Heart right ventricle (tissue), 16 donors: Measurements from ENCODE around the gene TBC1D14. TPM values are rescaled to one million over a fixed set of nuclear protein-coding genes. Genes with fewer than 3 reads are reported as not detected.

ENCODE experiments used
- ATAC-seq, 8 donors: fragments of 200-7000 bp; cut with Tn5 transposase; one replicate each; pipeline ENCODE4 v1.9.1; 2020; ENCODE audit warnings: mild to moderate bottlenecking in 8 of 8, moderate library complexity in 8 of 8, moderate number of reproducible peaks in 1 of 8
- DNase-seq, 2 donors: peaks; one replicate each; pipeline ENCODE4 v3.0.0-alpha.2; 2020
- H3K27ac ChIP-seq, 10 donors: fragments of 200-600 bp; sonication (generic) in 2 of 10; one replicate each; pipeline versions ENCODE4 v1.5.0 to v1.8.0; 2020 to 2022; ENCODE audit warnings: mild to moderate bottlenecking in 3 of 10
- H3K27me3 ChIP-seq, 7 donors: fragments of 200-600 bp; one replicate each; pipeline ENCODE4 v1.8.0; 2021 to 2022; ENCODE audit warnings: mild to moderate bottlenecking in 2 of 7
- H3K36me3 ChIP-seq, 9 donors: fragments of 200-600 bp; sonication (generic) in 1 of 9; one replicate each; pipeline versions ENCODE4 v1.5.0 to v1.8.0; 2020 to 2022; ENCODE audit warnings: mild to moderate bottlenecking in 2 of 9
- H3K4me1 ChIP-seq, 9 donors: fragments of 200-600 bp; sonication (generic) in 1 of 9; one replicate each; pipeline versions ENCODE4 v1.5.0 to v1.8.0; 2020 to 2022; ENCODE audit warnings: mild to moderate bottlenecking in 4 of 9
- H3K4me3 ChIP-seq, 10 donors: fragments of 200-600 bp; sonication (generic) in 2 of 10; one replicate each; pipeline versions ENCODE4 v1.5.0 to v1.8.0; 2020 to 2022; ENCODE audit warnings: mild to moderate bottlenecking in 7 of 10, moderate library complexity in 2 of 10
- H3K9me3 ChIP-seq, 11 donors: fragments of 200-600 bp in 10 of 11; sonication (generic) in 2 of 11; one replicate each; pipeline versions ENCODE4 v1.5.0 to v1.8.0; 2013 to 2022; ENCODE audit warnings: mild to moderate bottlenecking in 2 of 11, control low read depth in 1 of 11, moderate library complexity in 1 of 11
- WGBS, 2 donors: extraction: QIAGEN DNeasy Blood & Tissue Kit; methylation state at CpG; one replicate each; pipeline ENCODE4 v1.1.7; 2013; ENCODE audit warnings: inconsistent platforms in 1 of 2; 5-methylcytosine and 5-hydroxymethylcytosine counted together
- intact Hi-C, 10 donors: fragments of 100-400 bp; cut with DNase I; formaldehyde crosslinking; loops; one replicate each; pipeline versions ENCODE4 v1.11.1 to v1.14.2; 2022
- polyA plus RNA-seq, 2 donors: library from polyadenylated mRNA; stranded (reverse); fragments of 200-250 nt; gene quantifications; one replicate each; pipeline ENCODE4 v1.2.3, GENCODE V29; 2013
- total RNA-seq, 10 donors: library from RNA; stranded (reverse); fragmentation: NEBNext Ultra II Directional in 3 of 10; extraction: Animal tissue kit (Norgen Biotek cat#: 25700) in 3 of 10; gene quantifications; one replicate each; pipeline versions ENCODE4 v1.2.1 to v1.2.4, GENCODE V29; 2021 to 2023
- TF ChIP-seq, protein P1 (sequence below), 9 donors: fragments of 200-600 bp; sonication (generic) in 2 of 9; IDR thresholded peaks; one replicate each; pipeline versions ENCODE4 v1.5.0 to v1.8.0; 2021 to 2022; ENCODE audit warnings: antibody characterized with exemption in 9 of 9, mild to moderate bottlenecking in 5 of 9, moderate library complexity in 1 of 9
- donor health status: Arrhythmogenic right ventricular cardiomyopathy.
- donor health status: ischemic (EF 13 %, LVEDD 7.1; RV severe dilation, severe dysfunction).
- donor health status: healthy with polysubstance abuse.
- donor health status: DM: no; HTN: yes; CAD: no.
- donor health status: DM: no; HTN: no; CAD: no.
- donor health status: ischemic (EF 25% LVEDD 6.9; RV normal size, moderate dysfunction).
- donor health status: ischemic (EF 25% LVEDD 5.7; RV mildly dilated, moderate dysfunction).
- donor health status: healthy.
- donor health status: DM: yes; HTN: yes; CAD: no.
- donor health status: Ischemic cardiomyopathy.
- donor health status: ischemic (EF 35%, LVEDD 5.7; RV mildly dilated, moderate dysfunction).
- donor health status: nonischemic (EF 11% LVEDD 7.7; RV severe dilation, severe dysfunction).
- donor health status: DM: yes; HTN: yes; CAD: no.
- donor health status: PGD.
- donor health status: ischemic (EF 29% LVEDD 5.4; RV normal size, mild dysfunction).
- donor health status: nonischemic (EF 23%, LVEDD 6.1; RV moderate dilation, normal function).

Gene TBC1D14
- total and polyA plus RNA-seq, 12 donors = 10.5 to 43.7 (median 32.6) TPM

GRCh38 chr4:7026107-7026506 is 116.5 kb downstream of the TBC1D14 start:
- H3K27ac ChIP-seq = no peak overlapping the region
- ATAC-seq = no peak
- no peaks in the 10 kb centered on the region for H3K27me3 ChIP-seq
- H3K9me3 ChIP-seq = no peaks in the 10 kb centered on the region
- TF ChIP-seq, protein P1, sequence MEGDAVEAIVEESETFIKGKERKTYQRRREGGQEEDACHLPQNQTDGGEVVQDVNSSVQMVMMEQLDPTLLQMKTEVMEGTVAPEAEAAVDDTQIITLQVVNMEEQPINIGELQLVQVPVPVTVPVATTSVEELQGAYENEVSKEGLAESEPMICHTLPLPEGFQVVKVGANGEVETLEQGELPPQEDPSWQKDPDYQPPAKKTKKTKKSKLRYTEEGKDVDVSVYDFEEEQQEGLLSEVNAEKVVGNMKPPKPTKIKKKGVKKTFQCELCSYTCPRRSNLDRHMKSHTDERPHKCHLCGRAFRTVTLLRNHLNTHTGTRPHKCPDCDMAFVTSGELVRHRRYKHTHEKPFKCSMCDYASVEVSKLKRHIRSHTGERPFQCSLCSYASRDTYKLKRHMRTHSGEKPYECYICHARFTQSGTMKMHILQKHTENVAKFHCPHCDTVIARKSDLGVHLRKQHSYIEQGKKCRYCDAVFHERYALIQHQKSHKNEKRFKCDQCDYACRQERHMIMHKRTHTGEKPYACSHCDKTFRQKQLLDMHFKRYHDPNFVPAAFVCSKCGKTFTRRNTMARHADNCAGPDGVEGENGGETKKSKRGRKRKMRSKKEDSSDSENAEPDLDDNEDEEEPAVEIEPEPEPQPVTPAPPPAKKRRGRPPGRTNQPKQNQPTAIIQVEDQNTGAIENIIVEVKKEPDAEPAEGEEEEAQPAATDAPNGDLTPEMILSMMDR (IDR thresholded peaks at IDR 0.05) = no peak
- no peak for DNase-seq
- H3K4me3 ChIP-seq = no peak overlapping the region
- H3K36me3 ChIP-seq = peaks cover 0 to 97% (median 38%) of the 10 kb centered on the region in 9 donors
- WGBS, 2 donors = 96 to 97% methylated on average over 9 of the region's 9 CpGs
- no peaks in the 10 kb centered on the region for H3K4me1 ChIP-seq
- intact Hi-C loops = no loop called here

DNA sequence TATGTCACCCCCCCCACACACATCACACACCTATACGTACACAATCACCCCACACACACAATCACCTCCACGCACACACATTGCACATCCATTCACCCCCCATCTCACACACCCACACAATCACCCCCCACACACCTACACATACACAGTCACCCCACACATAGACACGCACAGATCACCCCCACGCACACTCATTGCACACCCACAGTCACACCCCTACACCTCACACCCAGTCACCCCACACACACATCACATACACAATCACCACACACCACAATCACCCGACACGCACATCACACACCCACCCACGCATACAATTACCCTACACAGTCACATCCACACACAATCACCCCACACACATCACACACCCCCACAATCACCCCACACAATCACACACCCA is 117.7 kb downstream of the TBC1D14 start:
- intact Hi-C loops = no loop called here
- TF ChIP-seq, protein P1 (IDR thresholded peaks at IDR 0.05) = no peak
- no peaks in the 10 kb centered on the region for H3K27me3 ChIP-seq
- ATAC-seq (no peak), DNase-seq (no peak)
- H3K27ac ChIP-seq = no peak overlapping the region
- no peaks in the 10 kb centered on the region for H3K4me1 ChIP-seq
- no peak overlapping the region for H3K4me3 ChIP-seq
- peaks cover 0 to 97% (median 33%) of the 10 kb centered on the region in 9 donors for H3K36me3 ChIP-seq
- H3K9me3 ChIP-seq = no peaks in the 10 kb centered on the region
- WGBS, 2 donors = 98% methylated on average over 7 of the region's 7 CpGs

DNA sequence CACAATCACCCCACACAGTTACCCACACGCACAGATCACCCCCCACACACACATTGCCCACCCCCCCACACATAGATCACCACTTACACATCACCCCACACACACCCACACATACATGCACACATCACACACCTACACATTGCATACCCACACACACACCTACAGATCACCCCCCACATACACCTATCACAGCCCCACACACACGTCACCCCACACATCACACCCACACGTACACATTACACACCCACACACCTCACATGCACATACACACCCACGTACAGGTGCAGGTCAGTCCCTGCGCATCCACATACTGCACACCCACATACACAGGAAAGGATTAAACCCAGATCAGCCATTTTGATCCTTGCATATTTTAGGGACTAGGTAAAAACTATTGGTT is 118.3 kb downstream of the TBC1D14 start:
- H3K27me3 ChIP-seq = no peaks in the 10 kb centered on the region
- ATAC-seq (no peak), DNase-seq (no peak)
- H3K27ac ChIP-seq = no peak overlapping the region
- 96 to 97% methylated on average over 5 of the region's 5 CpGs for WGBS, 2 donors
- TF ChIP-seq, protein P1 (IDR thresholded peaks at IDR 0.05) = no peak
- peaks cover 0 to 97% (median 28%) of the 10 kb centered on the region in 9 donors for H3K36me3 ChIP-seq
- H3K4me3 ChIP-seq = no peak overlapping the region
- intact Hi-C loops = no loop called here
- no peaks in the 10 kb centered on the region for H3K4me1 ChIP-seq
- H3K9me3 ChIP-seq = no peaks in the 10 kb centered on the region

DNA sequence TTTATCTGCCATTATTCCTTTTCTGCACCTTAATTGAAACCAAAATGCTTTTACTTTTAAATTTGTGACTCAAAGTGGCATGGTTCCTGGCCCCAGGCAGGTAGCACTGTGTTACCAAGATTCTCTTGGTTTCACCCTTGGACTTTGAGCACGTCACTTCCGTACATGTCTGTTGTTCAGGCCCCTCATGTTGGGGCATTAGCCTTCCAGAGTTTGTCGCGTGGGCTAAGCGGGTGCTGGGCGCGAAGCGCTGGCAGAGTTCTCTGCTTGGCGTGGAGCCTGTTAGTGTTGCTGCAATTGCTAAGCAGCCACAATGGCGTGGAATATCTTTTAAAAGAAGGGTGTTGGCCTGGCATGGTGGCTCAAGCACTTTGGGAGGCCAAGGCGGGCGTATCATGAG is 119.6 kb downstream of the TBC1D14 start:
- intact Hi-C loops = no loop called here
- H3K27ac ChIP-seq = no peak overlapping the region
- no peak overlapping the region for H3K4me3 ChIP-seq
- TF ChIP-seq, protein P1 (IDR thresholded peaks at IDR 0.05) = no peak
- ATAC-seq = no peak
- H3K4me1 ChIP-seq = no peaks in the 10 kb centered on the region
- H3K9me3 ChIP-seq = no peaks in the 10 kb centered on the region
- peaks cover 0 to 88% (median 25%) of the 10 kb centered on the region in 9 donors for H3K36me3 ChIP-seq
- no peak for DNase-seq
- WGBS, 2 donors = 96% methylated on average over 12 of the region's 12 CpGs
- no peaks in the 10 kb centered on the region for H3K27me3 ChIP-seq
